NCI-H226 (cell line): ENCODE measurements around the gene CCDC51.
A peak's percentile ranks its signal among the peaks of the same experiment; 100 is the strongest.
"Not testable (repeated sequence)": the region's sequence is repeated elsewhere in the genome, so short reads cannot be mapped to it uniquely, and the experiment has no call there.

Source experiments
- DNase-seq: peaks from one replicate; pipeline ENCODE4 v3.0.0-alpha.2; 2015

Gene CCDC51

DNA sequence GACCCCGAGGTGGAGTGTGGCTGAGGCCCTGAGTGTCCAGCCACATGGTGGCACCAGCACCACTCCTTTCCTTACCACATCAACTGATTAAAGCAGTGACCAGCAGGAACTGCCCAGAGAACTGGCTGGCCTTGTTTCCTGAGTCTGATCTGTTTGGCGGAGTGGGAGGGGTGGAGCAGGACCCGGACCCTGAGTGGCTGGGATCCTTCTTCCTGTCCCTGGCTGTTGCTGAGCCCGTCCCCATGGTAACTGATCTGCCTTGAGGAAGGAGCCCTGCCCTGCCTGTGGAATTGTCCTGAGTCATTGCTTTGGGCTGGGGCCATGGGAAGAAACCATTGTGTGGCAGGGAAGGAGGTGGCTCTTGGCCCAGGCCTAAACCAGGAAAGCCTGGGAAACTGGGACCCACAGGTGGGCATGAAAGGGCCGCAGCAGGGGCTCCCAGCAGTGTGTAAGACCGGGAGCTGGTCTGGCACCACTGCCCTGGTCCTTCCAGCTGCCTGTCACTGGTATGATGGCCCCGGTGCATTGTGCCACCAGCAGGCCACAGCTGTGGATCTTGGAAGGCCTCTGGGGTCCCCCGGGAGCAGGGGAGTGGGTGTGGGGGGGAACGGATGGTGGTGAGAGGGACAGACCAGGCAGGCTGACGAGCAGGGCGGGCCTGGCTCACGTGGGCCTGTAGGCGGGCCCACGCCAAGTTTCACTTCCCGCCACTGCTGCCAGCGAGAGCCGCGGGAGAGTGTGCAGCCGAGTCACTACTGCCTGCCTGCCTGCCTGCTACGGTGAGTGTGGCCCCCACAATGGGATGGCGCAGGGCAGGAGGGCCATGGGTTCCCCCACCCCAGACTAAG is 25.8 kb upstream of the CCDC51 start:
- peak; percentile 100 for DNase-seq

DNA sequence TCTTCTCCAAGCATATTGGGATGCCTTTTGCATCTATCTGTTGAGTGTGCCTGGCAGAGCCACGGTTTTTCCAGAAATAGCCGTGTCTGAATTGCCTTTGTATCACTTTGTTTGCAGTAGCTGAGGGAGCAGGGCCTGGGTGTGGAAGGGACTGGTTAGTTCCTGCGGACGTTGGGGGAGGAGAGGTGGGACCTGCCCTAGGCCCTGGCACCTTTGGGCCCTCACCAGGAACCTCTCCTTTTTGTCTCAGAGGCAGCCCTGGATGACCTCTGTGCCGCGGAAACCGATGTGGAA is 25.3 kb upstream of the CCDC51 start:
- DNase-seq: no peak

DNA sequence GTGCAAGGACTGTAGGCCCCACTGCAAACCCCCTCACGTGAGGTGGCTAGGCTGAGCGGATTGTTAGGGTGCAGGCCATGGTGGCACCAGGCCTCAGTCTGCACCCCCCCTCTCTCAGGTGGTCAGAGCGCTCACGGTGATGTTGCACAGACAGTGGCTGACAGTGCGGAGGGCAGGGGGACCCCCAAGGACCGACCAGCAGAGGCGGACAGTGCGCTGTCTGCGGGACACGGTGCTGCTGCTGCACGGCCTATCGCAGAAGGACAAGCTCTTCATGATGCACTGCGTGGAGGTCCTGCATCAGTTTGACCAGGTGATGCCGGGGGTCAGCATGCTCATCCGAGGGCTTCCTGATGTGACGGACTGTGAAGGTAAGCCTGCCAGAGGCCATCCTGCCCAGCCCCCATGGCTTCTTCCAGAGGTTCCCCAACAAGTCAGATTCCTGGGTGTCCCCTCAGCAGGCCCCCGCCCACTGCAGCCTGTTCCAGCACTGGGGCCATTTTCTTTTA is 24.8 kb upstream of the CCDC51 start:
- no peak for DNase-seq

DNA sequence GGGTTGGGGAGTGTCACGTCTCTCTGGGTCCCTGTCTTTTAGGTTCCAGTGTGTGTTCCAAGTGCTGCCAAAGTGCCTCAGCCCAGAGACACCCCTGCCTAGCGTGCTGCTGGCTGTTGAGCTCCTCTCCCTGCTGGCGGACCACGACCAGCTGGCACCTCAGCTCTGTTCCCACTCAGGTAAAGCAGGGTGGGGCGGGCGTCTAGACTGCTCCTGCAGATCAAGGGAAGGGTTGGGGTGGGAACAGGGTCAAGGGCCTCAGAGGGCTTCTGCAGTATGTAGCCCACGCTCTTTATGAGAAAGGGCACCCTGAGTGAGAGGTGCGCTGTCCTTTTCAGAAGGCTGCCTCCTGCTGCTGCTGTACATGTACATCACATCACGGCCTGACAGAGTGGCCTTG is 23.8 kb upstream of the CCDC51 start:
- no peak for DNase-seq

DNA sequence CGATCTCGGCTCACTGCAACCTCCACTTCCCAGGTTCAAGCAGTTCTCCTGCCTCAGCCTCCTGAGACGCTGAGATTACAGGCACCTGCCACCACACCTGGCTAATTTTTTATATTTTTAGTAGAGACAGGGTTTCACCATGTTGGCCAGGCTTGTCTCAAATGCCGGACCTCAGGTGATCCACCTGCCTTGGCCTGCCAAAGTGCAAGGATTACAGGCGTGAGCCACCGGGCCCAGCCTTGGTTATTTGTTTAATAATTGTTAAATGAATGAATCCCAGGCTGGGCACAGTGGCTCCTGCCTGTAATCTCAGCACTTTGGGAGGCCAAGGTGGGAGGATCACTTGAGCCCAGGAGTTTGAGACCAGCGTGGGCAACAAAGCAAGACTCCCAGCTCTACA is 21.8 kb upstream of the CCDC51 start:
- not testable (repeated sequence) for DNase-seq

DNA sequence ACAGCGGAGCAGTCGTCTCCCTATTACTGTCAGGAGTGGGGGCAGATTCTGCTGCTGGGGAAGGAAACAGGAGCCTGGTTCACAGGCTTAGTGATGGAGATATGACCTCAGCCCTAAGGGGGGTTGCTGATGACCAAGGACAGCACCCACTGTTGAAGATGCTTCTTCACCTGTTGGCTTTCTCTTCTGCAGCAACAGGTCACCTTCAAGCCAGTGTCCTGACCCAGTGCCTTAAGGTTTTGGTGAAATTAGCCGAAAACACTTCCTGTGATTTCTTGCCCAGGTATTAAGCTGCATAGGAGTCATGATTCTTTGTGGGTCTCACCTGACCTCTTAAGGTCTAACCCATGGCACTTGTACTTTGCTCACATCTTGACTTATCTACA is 20.6 kb upstream of the CCDC51 start:
- DNase-seq: no peak

DNA sequence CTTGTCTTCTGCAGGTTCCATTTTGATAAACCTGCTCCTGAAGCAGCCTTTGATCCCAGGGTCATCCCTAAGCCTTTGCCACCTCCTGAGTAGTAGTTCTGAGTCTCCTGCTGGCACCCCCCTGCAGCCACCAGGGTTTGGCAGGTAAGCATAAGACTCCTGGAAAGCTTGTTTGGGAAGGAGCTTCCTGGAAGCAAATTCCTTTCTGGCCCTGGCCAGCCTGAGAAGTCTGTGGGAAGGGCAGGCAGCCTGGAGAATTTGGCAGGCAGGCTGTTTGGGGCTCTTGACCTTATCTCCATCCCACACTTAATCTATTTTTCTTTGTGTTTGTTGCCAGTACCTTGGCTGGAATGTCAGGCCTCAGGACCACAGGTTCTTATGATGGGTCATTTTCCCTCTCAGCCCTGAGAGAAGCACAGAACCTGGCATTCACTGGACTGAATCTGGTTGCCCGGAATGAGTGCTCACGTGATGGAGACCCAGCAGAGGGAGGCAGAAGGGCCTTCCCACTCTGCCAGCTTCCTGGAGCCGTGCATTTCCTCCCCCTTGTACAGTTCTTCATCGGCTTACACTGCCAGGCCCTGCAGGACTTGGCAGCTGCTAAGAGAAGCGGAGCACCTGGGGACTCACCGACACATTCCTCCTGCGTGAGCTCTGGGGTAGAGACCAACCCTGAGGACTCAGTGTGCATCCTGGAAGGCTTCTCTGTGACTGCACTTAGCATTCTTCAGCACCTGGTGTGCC is 20.0 kb upstream of the CCDC51 start:
- DNase-seq: no peak

DNA sequence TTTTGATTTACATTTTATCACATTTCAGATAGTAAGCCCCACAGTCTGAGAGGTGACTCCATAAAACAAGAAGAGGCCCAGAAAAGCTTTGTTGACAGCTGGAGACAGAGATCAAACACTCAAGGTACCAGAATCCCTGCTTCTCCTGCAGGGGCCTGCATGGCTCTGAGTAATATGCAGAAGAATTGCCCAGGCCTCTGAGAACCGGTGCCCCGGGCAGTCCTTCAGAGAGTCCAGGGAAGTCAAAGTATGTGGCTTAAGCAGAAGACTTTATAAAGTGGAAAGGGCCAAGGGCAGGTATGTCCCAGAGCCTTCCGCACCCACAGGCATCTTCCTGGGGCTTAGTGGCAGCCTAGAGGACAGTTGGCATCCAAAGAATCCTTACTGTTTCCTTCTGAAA is 19.4 kb upstream of the CCDC51 start:
- no peak for DNase-seq

DNA sequence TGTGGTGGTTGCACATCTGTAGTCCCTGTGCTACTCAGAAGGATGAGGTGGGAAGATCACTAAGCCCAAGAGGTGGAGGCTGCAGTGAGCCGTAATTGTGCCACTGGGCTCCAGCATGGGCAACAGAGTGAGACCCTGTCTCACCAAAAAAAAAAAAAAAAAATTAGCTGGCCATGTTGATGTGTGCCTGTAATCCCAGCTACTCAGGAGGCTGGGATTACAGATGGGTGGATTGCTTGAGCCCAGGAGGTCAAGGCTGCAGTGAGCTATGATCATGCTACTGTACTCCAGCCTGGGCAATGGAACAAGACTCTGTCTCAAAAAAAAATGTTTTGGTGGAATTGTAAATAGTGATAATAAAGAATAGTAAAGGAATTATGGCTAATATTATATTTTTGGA is 16.5 kb upstream of the CCDC51 start:
- DNase-seq: no peak

DNA sequence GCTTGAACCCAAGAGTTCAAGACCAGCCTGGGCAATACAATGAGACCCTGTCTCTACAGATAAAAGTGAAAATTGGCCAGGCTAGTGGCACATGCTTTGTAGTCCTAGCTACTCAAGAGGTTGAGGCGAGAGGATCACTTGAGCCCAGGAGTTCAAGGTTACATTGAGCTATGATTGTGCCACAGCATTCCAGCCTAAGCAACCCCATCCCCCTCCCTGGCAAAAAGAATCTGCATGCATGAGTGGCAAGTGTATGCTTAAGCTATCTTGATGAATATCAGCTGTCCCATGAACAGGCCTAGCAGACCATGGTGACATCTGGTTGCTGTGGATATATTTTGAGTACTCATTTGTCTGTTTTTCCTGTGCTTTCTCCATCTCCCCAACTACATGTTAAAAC is 11.4 kb upstream of the CCDC51 start:
- no peak for DNase-seq

DNA sequence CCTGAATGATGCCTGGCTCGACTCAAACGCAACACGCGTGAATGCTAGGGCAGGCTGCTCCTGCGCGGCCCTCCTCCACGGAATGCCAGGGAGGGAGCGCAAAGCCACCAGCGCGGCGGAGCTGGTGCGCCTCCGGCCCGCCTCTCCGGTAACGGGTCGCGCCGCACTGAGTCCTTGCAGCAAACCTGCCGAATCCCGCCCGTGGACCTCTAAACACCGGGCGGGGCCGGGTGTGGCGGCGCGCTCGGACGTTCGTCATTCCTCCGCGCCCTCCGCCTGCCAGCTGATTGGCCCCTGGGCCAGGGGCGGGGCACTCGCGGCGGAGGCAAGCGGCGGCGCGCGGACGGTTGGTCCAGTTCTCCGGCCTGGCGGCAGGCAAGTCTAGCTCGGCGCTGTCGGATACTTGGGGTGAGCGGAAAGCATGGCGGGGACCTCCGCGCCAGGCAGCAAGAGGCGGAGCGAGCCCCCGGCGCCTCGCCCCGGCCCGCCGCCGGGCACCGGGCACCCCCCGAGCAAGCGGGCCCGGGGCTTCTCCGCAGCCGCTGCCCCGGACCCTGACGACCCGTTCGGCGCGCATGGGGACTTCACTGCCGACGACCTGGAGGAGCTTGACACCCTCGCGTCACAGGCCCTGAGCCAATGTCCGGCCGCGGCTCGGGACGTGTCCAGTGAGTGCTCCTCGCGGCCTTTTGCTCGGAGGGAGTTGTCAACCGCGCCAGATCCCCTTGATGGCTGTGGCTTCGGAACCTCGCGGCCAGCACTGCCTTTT is 6.7 kb upstream of the CCDC51 start, which contains the start of gene ATRIP:
Gene ATRIP (plus strand): TSS at position 313 of the 769 bp plus-strand sequence. CDS start 109 bp downstream, at position 422.
- peak; percentile 85 for DNase-seq

DNA sequence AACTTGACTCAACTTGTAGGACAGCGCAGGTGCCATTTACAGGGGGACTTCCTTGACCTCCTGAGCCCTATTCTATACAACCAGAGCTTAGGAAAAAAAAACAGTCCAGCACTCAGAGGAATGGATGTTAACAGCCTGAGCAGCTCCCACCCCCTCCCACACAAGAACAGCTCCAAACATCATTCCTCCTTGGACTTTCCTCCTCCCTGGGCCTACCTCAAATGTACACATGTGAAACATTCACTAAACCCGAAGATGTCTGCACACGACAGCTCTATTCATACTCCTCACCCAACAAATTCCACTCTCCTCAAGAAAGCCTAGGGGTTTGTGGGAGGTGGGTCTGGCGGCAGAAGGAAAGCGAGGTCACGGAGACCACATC is 6.1 kb upstream of the CCDC51 start:
- DNase-seq: no peak

DNA sequence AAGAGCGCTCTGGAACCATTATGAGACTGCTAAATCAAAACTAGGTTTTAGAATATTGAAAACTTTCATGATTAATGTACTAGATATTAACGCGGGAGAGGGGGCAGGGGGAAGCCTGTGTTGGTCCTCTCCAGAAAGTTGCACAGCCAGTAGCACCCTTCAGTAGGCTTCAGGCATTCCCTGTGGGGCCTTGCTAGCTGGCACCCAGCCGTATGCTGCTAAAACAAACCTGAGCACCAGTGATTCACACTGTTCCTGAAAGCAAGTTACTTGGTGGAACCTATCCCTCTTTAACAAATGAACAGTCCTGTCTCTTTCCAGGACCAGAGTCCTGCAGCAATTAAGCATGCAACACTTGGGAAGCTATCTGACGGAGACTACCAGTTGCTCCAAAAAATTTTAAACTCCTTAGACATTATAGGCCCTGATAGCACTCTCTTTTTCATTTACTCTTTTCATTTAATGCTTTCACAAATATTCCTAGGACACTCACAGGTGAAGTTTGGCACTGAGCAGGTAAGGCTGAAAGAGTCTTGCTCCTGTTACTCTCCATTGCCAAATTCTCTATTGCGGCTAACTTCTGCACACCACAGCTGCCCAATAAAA is 5.5 kb upstream of the CCDC51 start:
- no peak for DNase-seq

DNA sequence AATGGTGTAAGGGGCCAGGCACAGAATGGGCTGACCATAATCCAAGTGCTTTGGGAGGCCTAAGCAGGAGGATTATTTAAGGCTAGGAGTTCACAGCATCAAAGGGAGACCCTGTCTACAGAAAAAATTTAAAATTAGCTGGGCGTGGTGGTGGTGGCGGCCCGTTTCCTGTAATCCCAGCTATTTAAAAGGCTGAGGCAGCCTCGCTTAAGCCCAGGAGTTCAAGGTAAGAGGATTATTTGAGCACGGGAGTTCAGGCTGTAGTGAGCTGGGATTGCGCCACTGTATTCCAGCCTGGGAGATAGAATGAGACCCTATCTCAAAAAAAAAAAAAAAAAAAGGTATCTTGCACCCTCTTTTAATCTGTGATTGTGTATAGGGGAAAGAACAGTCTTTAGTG is 2.0 kb upstream of the CCDC51 start:
- DNase-seq: no peak

DNA sequence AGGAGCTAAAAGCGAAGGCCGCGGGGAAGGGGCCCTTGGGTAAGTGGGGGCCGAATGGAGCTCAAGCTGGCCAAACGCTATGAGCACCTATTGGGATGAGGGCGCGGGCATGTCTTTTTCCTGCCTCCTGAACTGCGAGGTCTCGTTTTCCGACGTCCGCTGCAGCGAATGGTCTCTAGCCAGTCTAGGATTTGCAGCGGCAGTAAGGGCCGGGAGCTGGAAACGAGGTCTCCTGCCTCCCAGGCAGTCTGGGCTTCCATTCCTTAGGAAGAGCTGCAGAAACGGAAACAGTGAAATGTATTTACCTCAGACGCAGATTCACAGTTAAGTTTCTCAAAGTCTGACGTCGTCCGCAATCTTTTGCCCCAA is 655 bp upstream of the CCDC51 start:
- no peak for DNase-seq

DNA sequence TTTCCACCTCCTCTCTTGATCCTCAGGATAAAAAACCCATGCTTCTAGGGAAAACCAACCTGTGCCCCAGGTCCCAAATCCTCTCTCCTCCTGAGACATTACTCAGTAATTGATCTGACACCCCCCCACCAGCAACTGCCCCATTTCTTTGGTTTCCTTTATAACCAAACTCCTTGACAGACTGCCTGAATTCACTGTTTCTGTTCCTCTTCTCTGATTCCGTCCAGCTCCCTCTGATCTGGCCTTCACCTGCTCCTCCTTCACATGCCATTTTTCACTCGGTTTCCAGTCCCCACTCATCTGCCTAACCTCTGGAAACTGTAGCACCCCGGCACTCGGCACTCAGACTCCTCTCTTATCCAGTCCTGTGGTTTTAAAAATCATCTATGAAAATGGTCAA is 2.1 kb downstream of the CCDC51 start:
- no peak for DNase-seq

DNA sequence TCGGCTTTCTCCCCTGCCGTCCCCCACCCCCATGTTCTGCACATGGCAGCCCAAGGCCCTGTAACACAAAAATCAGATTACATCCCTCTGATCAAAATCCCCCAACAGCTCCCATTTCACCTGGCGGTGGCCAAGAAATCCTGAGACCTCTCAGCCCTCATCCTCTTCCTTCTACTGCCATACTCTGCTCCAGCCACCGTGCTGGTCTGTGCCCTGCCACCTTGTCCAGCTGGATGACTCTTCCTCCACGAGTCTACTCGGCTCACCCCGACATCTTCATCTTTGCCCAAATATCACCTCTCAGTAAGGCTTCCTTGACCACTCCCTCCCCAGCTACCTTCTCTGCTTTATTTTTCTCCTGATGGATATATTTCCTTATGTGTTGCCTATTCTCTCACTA is 3.1 kb downstream of the CCDC51 start:
- no peak for DNase-seq

DNA sequence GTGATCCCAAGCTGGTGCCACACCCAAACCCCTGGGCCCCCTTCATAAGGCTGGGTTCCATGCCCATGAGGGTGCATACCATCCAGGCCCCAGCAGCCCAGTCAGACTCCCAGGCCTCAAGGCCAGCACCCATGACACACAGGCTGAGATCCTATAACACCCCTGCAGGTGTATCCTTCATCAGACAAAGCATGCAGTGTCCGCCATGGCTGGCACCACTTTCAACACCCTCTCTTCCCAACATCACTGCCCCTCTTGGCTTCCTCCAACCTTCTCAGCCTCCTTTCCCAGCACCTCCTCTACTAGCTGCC is 3.5 kb downstream of the CCDC51 start:
- no peak for DNase-seq

DNA sequence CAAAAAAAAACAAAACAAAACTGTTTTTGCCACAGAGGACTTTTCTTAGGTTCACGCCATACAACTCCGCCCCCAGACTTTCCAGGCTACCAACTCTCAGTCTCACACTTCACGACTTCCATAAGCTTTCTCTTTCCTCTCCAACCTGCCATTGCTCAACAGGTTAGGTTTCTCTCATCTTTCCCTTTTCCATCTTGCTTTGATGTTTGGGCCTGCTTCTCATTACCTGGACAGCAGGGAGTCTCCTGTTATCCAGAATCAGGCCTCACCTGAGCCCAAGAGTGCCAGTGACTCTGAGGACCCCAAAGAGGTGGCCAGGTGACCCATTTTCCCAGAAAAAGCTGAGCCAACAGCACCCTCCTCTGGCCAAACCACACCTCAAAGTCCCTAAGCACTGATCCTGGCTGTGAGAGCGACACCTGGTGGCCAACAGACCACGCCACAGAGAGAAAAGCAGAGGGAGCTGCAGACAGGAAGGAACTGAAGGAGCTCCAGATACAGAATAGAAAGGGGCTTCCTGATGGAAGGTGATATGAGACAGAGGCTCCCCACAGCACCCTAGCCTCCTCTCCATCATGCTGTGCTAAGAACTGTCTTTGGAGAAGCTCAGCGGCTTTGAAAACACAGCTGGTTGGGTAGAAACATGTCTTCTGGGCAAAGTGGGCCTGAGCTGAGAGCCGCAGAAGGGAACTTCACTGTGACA is 4.0 kb downstream of the CCDC51 start:
- DNase-seq: peak; percentile 59

DNA sequence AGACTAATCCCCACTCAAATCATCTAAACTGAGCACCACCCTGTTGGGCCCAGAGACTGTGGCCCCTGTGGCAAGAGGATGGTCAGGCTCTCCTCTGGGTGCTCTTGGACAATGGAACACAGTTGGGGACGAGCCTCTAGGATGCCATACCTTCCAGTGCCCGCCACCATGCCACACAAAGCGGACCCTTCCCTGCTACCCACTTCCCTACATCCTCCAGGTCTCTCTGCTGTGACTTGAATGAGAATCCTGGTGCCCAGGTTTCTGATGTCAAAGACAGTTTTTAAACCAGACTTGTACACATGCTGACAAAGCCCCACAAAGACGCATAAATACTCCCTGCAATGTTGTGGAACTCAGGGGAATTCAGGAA is 4.7 kb downstream of the CCDC51 start:
- no peak for DNase-seq

DNA sequence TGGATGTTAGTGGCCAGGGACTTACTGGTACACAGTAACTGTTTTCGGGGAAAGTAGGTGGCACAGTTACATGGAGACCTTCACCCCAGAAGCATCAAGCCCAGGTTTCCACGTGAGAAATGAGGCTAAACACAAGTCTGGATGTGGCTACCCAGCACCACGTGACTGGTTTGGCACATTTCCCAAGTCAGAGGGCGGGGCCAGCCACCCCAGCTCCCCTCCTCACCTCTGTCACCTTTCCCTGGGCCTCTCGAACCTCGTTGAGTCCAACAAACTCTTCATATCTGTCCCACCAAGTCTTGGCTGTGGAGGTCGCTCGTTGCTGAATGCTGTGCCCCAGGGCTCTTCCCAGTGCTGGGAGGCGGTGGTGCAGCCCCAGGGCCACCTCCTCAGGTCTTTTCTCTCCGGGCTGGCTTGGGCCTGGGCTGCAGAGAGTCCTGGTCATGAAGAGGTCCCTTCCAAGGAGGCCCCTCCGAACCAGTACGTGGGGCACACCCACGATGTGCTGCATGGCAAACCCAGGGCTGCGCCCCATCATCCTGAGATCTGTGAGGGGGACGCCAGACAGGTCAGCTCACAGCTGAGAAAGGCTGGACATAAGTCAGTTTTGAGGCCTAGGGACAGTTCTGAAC is 5.2 kb downstream of the CCDC51 start:
- no peak for DNase-seq

DNA sequence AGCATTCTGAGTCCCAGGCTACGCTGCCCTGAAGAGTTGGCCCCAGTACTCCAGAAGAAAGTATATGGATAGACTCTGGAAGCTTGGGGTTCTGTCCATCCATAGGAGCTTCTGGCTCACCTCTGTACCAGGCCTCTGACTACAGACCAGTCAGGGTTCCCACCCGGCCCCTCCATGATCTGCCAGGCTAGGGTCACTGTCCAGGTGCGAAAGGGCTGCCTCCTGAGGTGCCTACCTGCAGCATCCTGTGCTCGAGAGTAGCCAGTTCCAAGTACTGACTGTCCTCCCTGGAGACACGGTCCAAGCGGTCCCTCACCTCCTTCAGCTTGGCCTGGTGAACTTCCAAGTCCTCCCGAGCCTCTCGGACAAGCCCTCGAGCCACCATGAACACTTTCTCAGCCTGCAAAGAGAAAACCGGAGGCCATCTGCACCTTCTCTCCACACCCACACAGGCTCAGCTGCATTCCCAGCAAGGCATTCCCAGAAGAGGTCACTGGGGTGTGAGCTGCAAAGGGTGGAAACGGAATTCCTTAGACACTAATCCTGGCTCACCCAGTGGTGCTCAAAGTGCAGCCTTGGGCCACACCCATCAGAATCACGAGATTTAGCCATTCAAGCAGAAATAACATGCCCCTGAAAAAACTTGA is 6.3 kb downstream of the CCDC51 start:
- peak; percentile 88 for DNase-seq
